ENCODE measurements around the gene TRAF1. TPM values are rescaled to one million over a fixed set of nuclear protein-coding genes. Genes with fewer than 3 reads are reported as not detected.

Gene TRAF1
- total RNA-seq, 1 experiment from 2014 or later, result 18.8 TPM

- no peak for DNase-seq
- Histone ChIP-seq H3K36me3 (ENCODE audit: insufficient read depth, low read length) (peaks cover 19% of the 10 kb centered on the region; the same call in 1 of the 2 replicates), H3K4me3 (ENCODE audit: low read length) (no peak overlapping the region), H3K4me2 (ENCODE audit: low read depth, low read length, poor library complexity, severe bottlenecking) (no peak overlapping the region), H3K9me3 (ENCODE audit: low read length) (no peaks in the 10 kb centered on the region), H3K27ac (ENCODE audit: low read length) (peak overlapping the region; percentile 95; the same call in 1 of the 2 replicates), H3K9ac (ENCODE audit: low read length) (0 out of 2 replicates have a peak overlapping the region, but pooled peaks have one; percentile 8), H4K20me1 (ENCODE audit: insufficient read depth, low read depth, low read length) (no peaks in the 10 kb centered on the region), H3K27me3 (ENCODE audit: low read length) (no peaks in the 10 kb centered on the region), H3K9me2 (replicated peaks; ENCODE audit: insufficient read depth, low read length) (no peaks in the 10 kb centered on the region), H3K79me2 (ENCODE audit: low read length) (no peaks in the 10 kb centered on the region; the same call in 1 of the 2 replicates), H3K4me1 (ENCODE audit: low read length) (peaks cover 57% of the 10 kb centered on the region), H2AFZ (ENCODE audit: low read length) (no peak overlapping the region)
Measured at GRCh38 chr9:120918931-120919842, 7.4 kb downstream of the TRAF1 start.

- Histone ChIP-seq H3K9ac (ENCODE audit: low read length) (no peak overlapping the region), H4K20me1 (ENCODE audit: insufficient read depth, low read depth, low read length) (no peaks in the 10 kb centered on the region), H3K4me1 (ENCODE audit: low read length) (peaks cover 46% of the 10 kb centered on the region), H3K36me3 (ENCODE audit: insufficient read depth, low read length) (peaks cover 23% of the 10 kb centered on the region; the same call in 1 of the 2 replicates), H3K4me3 (ENCODE audit: low read length) (no peak overlapping the region), H3K27me3 (ENCODE audit: low read length) (no peaks in the 10 kb centered on the region), H3K4me2 (ENCODE audit: low read depth, low read length, poor library complexity, severe bottlenecking) (no peak overlapping the region), H3K9me2 (replicated peaks; ENCODE audit: insufficient read depth, low read length) (no peaks in the 10 kb centered on the region), H3K79me2 (ENCODE audit: low read length) (no peaks in the 10 kb centered on the region; the same call in 1 of the 2 replicates), H3K9me3 (ENCODE audit: low read length) (no peaks in the 10 kb centered on the region), H3K27ac (ENCODE audit: low read length) (peak overlapping the region; percentile 27; the same call in 1 of the 2 replicates), H2AFZ (ENCODE audit: low read length) (no peak overlapping the region)
- peak; percentile 45 for DNase-seq
Measured at GRCh38 chr9:120917929-120918762, 8.4 kb downstream of the TRAF1 start.

- H3K4me2 ChIP-seq (ENCODE audit: low read depth, low read length, poor library complexity, severe bottlenecking), result no peak overlapping the region
- H3K79me2 ChIP-seq (ENCODE audit: low read length), result no peaks in the 10 kb centered on the region; the same call in 1 of the 2 replicates
- H3K4me1 ChIP-seq (ENCODE audit: low read length), result peaks cover 37% of the 10 kb centered on the region
- no peak overlapping the region for H3K9ac ChIP-seq (ENCODE audit: low read length)
- H3K9me3 ChIP-seq (ENCODE audit: low read length), result no peaks in the 10 kb centered on the region
- no peak for DNase-seq
- H3K36me3 ChIP-seq (ENCODE audit: insufficient read depth, low read length), result peaks cover 26% of the 10 kb centered on the region
- peak overlapping the region; percentile 32; the same call in 1 of the 2 replicates for H3K27ac ChIP-seq (ENCODE audit: low read length)
- H2AFZ ChIP-seq (ENCODE audit: low read length), result no peak overlapping the region
- H3K27me3 ChIP-seq (ENCODE audit: low read length), result no peaks in the 10 kb centered on the region
- no peaks in the 10 kb centered on the region for H3K9me2 ChIP-seq (replicated peaks; ENCODE audit: insufficient read depth, low read length)
- H3K4me3 ChIP-seq (ENCODE audit: low read length), result no peak overlapping the region
- no peaks in the 10 kb centered on the region for H4K20me1 ChIP-seq (ENCODE audit: insufficient read depth, low read depth, low read length)
Measured at GRCh38 chr9:120916991-120917880, 9.4 kb downstream of the TRAF1 start.

- DNase-seq, result no peak
- H2AFZ ChIP-seq (ENCODE audit: low read length), result no peak overlapping the region
- peaks cover 31% of the 10 kb centered on the region for H3K4me1 ChIP-seq (ENCODE audit: low read length)
- no peaks in the 10 kb centered on the region for H3K27me3 ChIP-seq (ENCODE audit: low read length)
- H4K20me1 ChIP-seq (ENCODE audit: insufficient read depth, low read depth, low read length), result no peaks in the 10 kb centered on the region
- H3K27ac ChIP-seq (ENCODE audit: low read length), result peak overlapping the region; percentile 32; the same call in 1 of the 2 replicates
- peaks cover 31% of the 10 kb centered on the region for H3K36me3 ChIP-seq (ENCODE audit: insufficient read depth, low read length)
- H3K9me2 ChIP-seq (replicated peaks; ENCODE audit: insufficient read depth, low read length), result no peaks in the 10 kb centered on the region
- no peak overlapping the region for H3K9ac ChIP-seq (ENCODE audit: low read length)
- H3K4me3 ChIP-seq (ENCODE audit: low read length), result no peak overlapping the region
- no peak overlapping the region for H3K4me2 ChIP-seq (ENCODE audit: low read depth, low read length, poor library complexity, severe bottlenecking)
- H3K79me2 ChIP-seq (ENCODE audit: low read length), result no peaks in the 10 kb centered on the region; the same call in 1 of the 2 replicates
- no peaks in the 10 kb centered on the region for H3K9me3 ChIP-seq (ENCODE audit: low read length)
Measured at GRCh38 chr9:120916588-120916987, 10.0 kb downstream of the TRAF1 start.

- Histone ChIP-seq H3K27me3 (ENCODE audit: low read length) (no peaks in the 10 kb centered on the region), H3K9me2 (replicated peaks; ENCODE audit: insufficient read depth, low read length) (no peaks in the 10 kb centered on the region), H3K79me2 (ENCODE audit: low read length) (no peaks in the 10 kb centered on the region; the same call in 1 of the 2 replicates), H3K4me2 (ENCODE audit: low read depth, low read length, poor library complexity, severe bottlenecking) (no peak overlapping the region), H3K27ac (ENCODE audit: low read length) (peak overlapping the region; percentile 32; the same call in 1 of the 2 replicates), H3K4me3 (ENCODE audit: low read length) (no peak overlapping the region), H3K4me1 (ENCODE audit: low read length) (peaks cover 24% of the 10 kb centered on the region), H3K9me3 (ENCODE audit: low read length) (no peaks in the 10 kb centered on the region), H3K36me3 (ENCODE audit: insufficient read depth, low read length) (peaks cover 36% of the 10 kb centered on the region), H3K9ac (ENCODE audit: low read length) (no peak overlapping the region), H4K20me1 (ENCODE audit: insufficient read depth, low read depth, low read length) (no peaks in the 10 kb centered on the region), H2AFZ (ENCODE audit: low read length) (no peak overlapping the region)
- no peak for DNase-seq
Measured at GRCh38 chr9:120915854-120916470, 10.6 kb downstream of the TRAF1 start.

- no peak overlapping the region for H3K4me3 ChIP-seq (ENCODE audit: low read length)
- no peaks in the 10 kb centered on the region for H3K9me3 ChIP-seq (ENCODE audit: low read length)
- H3K36me3 ChIP-seq (ENCODE audit: insufficient read depth, low read length), result peaks cover 40% of the 10 kb centered on the region
- H3K9me2 ChIP-seq (replicated peaks; ENCODE audit: insufficient read depth, low read length), result no peaks in the 10 kb centered on the region
- no peak overlapping the region for H3K4me2 ChIP-seq (ENCODE audit: low read depth, low read length, poor library complexity, severe bottlenecking)
- no peak overlapping the region for H2AFZ ChIP-seq (ENCODE audit: low read length)
- DNase-seq, result no peak
- no peak overlapping the region for H3K9ac ChIP-seq (ENCODE audit: low read length)
- no peaks in the 10 kb centered on the region for H4K20me1 ChIP-seq (ENCODE audit: insufficient read depth, low read depth, low read length)
- peaks cover 14% of the 10 kb centered on the region for H3K4me1 ChIP-seq (ENCODE audit: low read length)
- H3K27me3 ChIP-seq (ENCODE audit: low read length), result no peaks in the 10 kb centered on the region
- H3K79me2 ChIP-seq (ENCODE audit: low read length), result no peaks in the 10 kb centered on the region; the same call in 1 of the 2 replicates
- no peak overlapping the region for H3K27ac ChIP-seq (ENCODE audit: low read length)
Measured at GRCh38 chr9:120914953-120915352, 11.6 kb downstream of the TRAF1 start.

- Histone ChIP-seq H3K36me3 (ENCODE audit: insufficient read depth, low read length) (peaks cover 40% of the 10 kb centered on the region), H3K4me2 (ENCODE audit: low read depth, low read length, poor library complexity, severe bottlenecking) (no peak overlapping the region), H3K4me1 (ENCODE audit: low read length) (peaks cover 11% of the 10 kb centered on the region), H3K4me3 (ENCODE audit: low read length) (no peak overlapping the region), H3K27ac (ENCODE audit: low read length) (no peak overlapping the region), H3K9me3 (ENCODE audit: low read length) (no peaks in the 10 kb centered on the region), H3K79me2 (ENCODE audit: low read length) (no peaks in the 10 kb centered on the region), H3K9ac (ENCODE audit: low read length) (no peak overlapping the region), H3K9me2 (replicated peaks; ENCODE audit: insufficient read depth, low read length) (no peaks in the 10 kb centered on the region), H4K20me1 (ENCODE audit: insufficient read depth, low read depth, low read length) (no peaks in the 10 kb centered on the region), H3K27me3 (ENCODE audit: low read length) (no peaks in the 10 kb centered on the region), H2AFZ (ENCODE audit: low read length) (no peak overlapping the region)
- DNase-seq, result no peak
Measured at GRCh38 chr9:120914396-120914795, 12.2 kb downstream of the TRAF1 start.

Data from Karpas-422 (cell line).